SHP77 treated with DMSO at 0.1 percent for 48 hours (cell line): ENCODE data around the gene RSPH10B2.
A peak's percentile ranks its signal among the peaks of the same experiment; 100 is the strongest.
"Not testable (repeated sequence)": the region's sequence is repeated elsewhere in the genome, so short reads cannot be mapped to it uniquely, and the experiment has no call there.

Source experiments
- DNase-seq: peaks from one replicate; lab custom pipeline; 2025; lab: John Stamatoyannopoulos, UW

RSPH10B2 gene

GRCh38 chr7:6753964-6754363, at the start of gene RSPH10B2:
RSPH10B2 (plus strand) TSS chr7:6754103; CDS start chr7:6757678, 3,575 bp downstream.
- DNase-seq: not testable (repeated sequence)

GRCh38 chr7:6705959-6706665, 47.8 kb upstream of the RSPH10B2 start:
- no peak for DNase-seq

DNA sequence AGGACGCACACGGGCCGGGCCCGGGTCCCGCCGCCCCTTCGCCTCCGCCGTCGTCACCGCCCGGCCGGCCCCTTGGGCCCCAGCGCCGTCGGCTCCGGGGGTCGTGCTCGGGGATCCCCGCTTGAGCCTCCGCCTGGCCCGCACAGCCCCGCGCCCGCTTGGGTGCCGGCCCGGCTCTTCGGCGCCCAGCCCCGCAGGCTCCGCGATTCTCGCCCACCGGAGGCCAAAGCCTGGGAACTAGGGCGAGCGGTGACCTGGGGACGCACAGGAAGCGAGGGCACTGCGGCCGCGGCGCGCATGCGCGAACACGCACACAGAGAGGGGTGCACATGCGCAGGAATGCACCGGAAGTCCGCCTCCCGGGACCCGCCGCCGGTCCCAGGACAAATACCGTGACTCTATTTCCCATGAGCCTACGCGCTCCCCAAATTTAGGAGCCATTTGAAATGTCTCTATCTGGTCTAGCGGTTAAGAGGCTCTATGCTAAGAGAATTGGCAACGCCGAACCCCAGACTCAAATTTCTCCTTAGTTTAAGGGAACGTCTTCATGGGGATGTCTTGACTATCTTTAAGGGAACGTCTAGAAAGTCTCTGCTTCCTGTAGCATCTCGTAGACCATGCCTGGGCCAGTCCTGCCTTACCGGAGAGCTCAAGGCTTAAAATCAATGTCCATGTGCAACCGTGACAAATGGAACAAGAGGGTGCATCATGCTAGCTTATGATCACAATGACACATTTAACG, 47.1 kb upstream of the RSPH10B2 start, which contains the start of gene ZNF12:
ZNF12 (minus strand) TSS at position 282 of the 742 bp plus-strand sequence. CDS start 1,774 bp downstream, outside the sequence.
- DNase-seq: peak; percentile 94

GRCh38 chr7:6708304-6708703, 45.6 kb upstream of the RSPH10B2 start:
- no peak for DNase-seq

DNA sequence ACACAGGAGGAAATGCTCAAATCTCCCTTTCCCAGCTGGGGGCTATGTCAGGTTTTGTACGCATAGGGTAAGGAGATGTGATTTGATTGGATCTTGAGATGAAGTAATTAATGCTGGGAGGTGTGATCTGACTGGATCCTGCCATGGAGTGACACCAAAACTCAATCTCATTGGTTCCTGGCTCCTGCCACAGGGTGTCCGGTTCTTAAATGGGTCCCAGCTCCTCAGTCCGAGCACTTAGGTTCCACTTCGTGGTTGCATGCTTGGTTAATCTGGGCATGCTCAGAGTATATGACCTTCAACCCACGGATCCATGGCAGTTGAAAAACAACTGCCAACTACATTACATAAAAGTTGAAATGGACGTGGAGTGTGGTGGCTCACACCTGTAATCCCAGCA, 44.1 kb upstream of the RSPH10B2 start:
- DNase-seq: no peak

DNA sequence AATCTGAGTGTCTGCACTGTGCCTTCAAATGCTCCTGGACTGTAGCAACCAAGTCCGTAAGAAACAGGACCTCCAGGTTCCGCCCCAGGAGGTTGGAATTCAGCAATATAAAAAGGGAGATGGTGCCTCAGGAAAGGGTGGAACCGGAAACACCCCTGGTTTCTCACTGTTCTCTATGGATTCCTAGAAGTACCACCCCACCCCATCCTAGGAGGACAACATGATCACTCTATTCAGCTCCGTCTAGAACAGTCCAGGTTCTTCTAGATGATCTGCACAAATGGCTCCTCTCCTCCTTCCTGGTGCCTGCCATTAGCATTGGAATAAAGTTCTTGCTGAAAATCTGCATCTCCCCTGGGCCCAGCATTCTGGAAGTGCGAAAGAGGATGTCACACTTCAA, 39.5 kb upstream of the RSPH10B2 start:
- no peak for DNase-seq

GRCh38 chr7:6715898-6716297, 38.0 kb upstream of the RSPH10B2 start:
- DNase-seq: not testable (repeated sequence)

GRCh38 chr7:6718124-6718523, 35.8 kb upstream of the RSPH10B2 start:
- no peak for DNase-seq

DNA sequence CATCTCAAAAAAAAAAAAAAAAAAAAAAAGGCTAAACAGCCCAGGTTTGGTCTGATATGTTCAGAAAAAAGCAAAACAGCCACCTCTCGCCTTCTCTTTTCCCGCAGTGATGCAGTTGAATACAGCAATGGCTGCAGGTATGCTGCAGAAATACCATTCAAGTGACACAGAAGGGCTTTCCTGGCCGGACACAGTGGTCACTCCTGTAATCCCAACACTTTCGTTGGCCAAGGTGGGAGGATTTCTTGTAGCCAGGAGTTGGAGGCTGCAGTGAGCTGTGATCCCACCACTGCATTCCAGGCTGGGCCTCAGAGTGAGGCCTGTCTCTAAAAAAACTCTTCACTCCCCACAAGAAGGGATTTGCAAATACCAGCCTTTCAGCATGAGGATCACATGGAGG, 29.6 kb upstream of the RSPH10B2 start:
- DNase-seq: not testable (repeated sequence)

GRCh38 chr7:6725003-6725402, 28.9 kb upstream of the RSPH10B2 start:
- no peak for DNase-seq

DNA sequence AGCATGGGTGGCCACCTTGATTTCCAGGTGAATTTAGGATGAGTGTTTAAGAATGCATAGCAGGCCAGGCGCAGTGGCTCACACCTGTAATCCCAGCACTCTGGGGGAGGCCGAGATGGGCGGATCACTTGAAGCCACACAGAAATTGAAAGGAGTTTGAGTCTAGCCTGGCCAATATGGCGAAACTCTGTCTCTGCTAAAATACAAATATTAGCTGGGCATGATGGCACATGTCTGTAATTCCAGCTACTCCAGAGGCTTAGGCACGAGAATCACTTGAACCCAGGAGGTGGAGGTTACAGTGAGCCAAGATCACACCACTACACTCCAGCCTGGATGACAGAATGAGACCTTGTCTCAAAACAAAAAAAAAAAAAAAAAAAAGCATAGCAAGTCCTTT, 27.6 kb upstream of the RSPH10B2 start:
- not testable (repeated sequence) for DNase-seq

- DNase-seq: no peak
Observed at GRCh38 chr7:6727663-6728062, 26.2 kb upstream of the RSPH10B2 start.

GRCh38 chr7:6728893-6729491, 24.9 kb upstream of the RSPH10B2 start:
- not testable (repeated sequence) for DNase-seq

GRCh38 chr7:6729492-6730342, 24.2 kb upstream of the RSPH10B2 start:
- peak; percentile 92 for DNase-seq

GRCh38 chr7:6730343-6730633, 23.6 kb upstream of the RSPH10B2 start:
- DNase-seq: no peak

DNA sequence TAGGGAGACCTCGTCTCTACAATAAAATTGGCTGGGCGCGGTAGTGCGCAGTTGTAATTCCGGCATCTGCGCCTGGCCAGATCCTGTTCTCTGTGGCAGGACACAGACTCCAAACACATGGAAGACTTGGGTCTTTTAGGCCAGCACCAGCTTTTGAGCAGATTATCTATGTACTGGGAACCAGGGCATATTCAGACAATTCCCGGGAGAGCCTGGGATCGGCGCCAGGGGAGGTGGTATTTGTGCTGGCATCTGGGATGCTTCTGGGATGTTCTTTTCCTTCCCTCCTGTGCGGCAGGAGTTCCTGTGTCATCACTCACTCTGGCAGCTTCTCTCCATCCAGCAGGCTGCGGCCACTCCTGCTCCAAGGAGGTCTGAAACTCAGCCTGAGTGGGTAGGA, 15.5 kb upstream of the RSPH10B2 start:
- DNase-seq: not testable (repeated sequence)

DNA sequence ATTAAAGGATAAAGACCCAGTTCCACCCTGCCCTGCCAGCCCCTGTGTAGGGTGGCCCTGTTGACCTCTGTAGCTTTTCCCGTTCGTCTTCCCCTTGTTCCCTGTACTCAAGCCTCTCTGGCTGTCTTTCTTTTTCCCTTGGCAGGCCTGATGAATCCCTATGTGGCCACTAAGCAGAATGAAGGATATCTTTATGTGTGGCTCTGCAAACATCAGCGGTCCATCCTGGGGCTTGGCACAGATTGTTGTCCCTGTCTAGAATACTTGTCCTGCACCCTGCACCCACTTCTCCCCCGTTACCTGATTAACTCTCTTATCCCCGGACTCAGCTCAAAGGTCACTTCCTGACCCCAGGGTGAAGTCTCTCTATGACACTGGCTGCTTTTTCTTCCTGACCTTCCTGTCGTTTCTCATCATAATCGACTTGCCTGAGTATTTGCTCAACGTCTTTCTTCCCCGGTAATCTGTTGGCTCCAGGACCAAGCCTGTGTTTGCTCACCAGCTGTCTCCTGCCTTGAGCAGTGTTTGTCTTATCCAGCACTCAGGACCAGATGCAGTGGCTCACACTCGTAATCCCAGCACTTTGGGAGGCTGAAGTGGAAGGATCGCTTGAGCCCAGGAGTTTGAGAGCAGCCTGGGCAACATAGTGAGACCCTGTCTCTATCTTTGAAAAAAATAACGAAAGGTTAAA, 9.3 kb upstream of the RSPH10B2 start:
- not testable (repeated sequence) for DNase-seq

GRCh38 chr7:6749335-6749734, 4.6 kb upstream of the RSPH10B2 start:
- not testable (repeated sequence) for DNase-seq

DNA sequence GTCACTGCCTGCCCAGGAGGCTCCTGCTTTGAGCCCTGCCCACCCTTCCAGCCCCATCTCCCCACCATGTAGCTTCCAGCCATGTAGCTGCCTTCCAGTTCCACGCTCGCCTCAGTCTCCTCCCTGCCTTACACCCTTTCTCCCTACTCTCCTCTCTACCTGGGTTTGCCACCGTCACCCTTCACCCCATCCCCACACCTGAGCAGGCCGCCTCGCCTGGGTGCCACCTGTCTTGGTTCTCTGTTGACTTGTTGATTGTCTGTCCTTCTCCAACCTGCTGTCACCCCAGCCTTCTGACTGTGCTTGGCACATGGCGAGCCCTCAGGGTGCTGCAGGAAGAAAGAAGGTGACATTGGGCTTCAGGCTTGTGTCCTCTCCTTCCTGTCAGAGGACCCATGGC, 3.7 kb upstream of the RSPH10B2 start:
- not testable (repeated sequence) for DNase-seq

DNA sequence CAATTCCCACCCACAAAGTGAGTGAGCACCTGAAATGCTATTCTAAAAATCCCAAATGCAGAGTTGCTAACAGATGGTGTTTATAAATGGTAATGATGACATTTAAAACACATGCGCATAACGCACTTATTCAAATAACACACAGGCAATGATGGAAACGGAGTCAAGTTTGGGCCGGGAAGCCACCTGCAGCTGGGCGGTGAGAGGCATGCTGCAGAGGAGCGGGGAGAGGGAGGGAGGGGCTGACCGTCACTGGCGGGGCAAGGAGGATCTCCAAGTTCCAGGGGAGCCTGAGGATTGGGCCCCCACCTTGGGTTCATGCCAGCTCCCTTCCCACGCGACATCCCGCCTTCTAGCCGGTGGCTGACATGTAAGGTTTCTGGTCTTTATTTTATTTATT, 7.3 kb downstream of the RSPH10B2 start:
- DNase-seq: not testable (repeated sequence)

- DNase-seq: not testable (repeated sequence)
Observed at GRCh38 chr7:6781581-6781980, 27.7 kb downstream of the RSPH10B2 start.
